ENCODE measurements around the gene HOXD3.

GRCh38 chr2:176181551-176181950, 24.4 kb downstream of the HOXD3 start:
- TF ChIP-seq POLR2A (IDR thresholded peaks at IDR 0.05) (no peak), CTCF (IDR thresholded peaks at IDR 0.05) (no peak)
